Activated CD8-positive, alpha-beta memory T cell treated with anti-CD3 and anti-CD28 coated beads, Interleukin-2, amount 50 U/mL, for 4 hours (primary cell): ENCODE measurements around the gene MRPL38.

ENCODE experiments used
- DNase-seq: peaks from one replicate; pipeline ENCODE4 v3.0.0-alpha.2; 2020

The MRPL38 gene

GRCh38 chr17:75917917-75918445 lies 13.3 kb upstream of the MRPL38 start:
- DNase-seq, result no peak

DNA sequence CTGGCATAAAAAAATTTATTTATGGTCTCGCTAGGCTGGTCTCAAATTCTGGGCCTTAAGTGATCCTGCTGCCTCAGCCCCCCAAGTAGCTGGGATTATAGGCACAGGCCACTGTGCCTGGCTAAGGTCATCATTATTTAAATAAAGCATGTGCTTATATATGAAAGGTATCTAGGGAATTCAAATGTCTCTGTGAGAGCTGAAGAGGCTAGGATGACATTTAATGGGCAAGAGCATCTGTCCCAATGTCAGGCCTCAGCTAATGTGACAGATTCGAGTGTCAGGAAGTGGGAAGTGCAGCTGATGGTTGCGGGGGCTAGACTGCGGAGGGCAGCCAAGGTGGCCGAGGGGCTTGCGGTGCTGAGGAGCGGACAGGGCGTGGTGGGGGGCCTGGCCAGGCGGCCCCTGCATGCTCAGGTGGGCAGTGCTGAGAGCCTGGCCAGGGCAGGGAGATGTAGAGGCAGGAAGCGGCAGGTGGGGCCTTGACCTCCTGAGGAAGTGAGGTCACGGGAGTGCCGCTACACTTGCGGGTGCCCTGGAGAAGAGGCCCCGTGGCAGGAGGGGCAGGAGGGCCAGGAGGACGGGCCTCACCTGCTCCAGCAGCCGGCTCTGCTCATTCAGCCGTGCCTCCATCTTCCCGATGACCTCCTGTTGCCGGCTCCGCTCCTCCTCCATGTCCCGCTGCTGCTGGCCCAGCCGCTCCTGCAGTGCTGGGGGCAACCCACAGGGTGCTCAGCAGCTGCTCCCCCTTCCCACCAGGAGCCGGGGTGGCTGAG lies 12.6 kb upstream of the MRPL38 start:
- DNase-seq, result no peak

DNA sequence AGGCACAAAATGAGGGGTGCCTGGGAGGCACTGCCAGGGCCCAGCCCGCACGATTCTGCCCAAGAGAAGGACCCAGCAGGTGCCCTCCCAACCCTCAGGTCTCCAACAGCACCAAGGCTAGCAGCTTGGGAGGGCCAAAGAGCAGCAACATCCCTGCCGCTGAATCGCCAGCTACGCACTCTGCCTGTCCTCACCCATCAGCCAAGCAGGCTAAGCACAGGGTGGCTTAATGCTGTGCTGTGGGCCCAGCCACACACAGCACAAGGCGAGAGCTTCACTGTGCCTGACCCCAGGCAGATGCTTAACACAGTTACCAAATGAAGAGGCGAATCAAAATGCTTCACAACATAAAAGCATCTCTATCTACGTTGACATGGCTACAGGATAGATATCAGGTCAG lies 10.6 kb upstream of the MRPL38 start:
- no peak for DNase-seq

GRCh38 chr17:75914643-75915267 lies 10.1 kb upstream of the MRPL38 start:
- DNase-seq, result no peak

DNA sequence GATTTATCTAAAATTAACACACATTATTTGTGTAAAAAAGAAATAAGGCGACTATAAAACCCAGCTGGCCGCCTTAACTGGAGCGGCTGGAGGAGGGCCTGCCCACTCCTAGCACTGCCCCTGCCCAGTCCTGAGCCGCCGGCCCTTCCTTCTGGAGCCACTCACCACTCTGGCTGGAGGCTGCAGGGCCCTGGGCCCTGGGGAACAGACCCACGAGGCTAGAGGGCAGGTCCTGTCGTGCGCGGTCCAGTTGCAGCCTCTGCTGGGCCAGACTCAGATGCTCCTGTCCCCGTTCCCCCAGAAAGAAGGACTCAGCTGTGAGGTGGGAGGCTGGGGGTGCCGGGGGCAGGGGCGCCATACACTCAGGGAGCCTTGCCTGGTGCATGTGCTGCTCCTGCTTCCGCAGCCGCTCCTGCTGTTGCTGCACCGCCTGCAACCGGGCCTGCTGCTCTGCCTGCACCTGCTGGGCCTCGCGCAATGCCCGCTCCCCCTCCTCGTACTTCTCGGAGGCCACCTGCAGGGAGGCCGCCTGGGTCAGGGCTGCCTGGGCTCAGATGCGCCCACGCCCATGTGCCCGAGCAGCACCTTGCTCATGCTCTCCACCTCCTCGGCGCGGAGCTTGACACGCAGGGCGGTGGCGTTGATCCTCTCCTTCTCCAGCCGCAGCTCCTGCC lies 9.0 kb upstream of the MRPL38 start:
- DNase-seq, result no peak

DNA sequence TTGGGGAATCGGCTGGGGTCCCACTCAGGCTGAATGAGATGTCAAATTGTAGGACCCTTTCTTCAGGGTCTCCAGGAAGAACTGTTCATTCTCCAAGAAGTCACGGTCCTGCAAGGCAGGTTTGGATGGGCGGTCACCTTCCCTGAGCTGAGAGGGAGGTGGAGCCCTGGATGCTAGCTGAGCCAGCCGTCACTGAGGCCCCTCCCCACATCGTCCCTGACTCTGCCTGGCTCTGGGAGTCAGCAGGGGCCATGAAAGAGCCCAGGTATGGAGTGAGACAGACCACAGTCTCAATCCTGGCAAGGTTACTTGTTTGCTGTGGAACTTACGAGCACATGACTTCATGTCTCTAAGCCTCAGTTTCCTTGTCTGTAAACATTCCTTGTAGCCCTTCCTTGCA lies 6.0 kb upstream of the MRPL38 start:
- DNase-seq, result no peak

- DNase-seq, result no peak
Observed at GRCh38 chr17:75909812-75910274, 5.2 kb upstream of the MRPL38 start.

- DNase-seq, result no peak
Observed at GRCh38 chr17:75909051-75909811, 4.5 kb upstream of the MRPL38 start.

GRCh38 chr17:75908201-75908600 lies 3.5 kb upstream of the MRPL38 start:
- no peak for DNase-seq

DNA sequence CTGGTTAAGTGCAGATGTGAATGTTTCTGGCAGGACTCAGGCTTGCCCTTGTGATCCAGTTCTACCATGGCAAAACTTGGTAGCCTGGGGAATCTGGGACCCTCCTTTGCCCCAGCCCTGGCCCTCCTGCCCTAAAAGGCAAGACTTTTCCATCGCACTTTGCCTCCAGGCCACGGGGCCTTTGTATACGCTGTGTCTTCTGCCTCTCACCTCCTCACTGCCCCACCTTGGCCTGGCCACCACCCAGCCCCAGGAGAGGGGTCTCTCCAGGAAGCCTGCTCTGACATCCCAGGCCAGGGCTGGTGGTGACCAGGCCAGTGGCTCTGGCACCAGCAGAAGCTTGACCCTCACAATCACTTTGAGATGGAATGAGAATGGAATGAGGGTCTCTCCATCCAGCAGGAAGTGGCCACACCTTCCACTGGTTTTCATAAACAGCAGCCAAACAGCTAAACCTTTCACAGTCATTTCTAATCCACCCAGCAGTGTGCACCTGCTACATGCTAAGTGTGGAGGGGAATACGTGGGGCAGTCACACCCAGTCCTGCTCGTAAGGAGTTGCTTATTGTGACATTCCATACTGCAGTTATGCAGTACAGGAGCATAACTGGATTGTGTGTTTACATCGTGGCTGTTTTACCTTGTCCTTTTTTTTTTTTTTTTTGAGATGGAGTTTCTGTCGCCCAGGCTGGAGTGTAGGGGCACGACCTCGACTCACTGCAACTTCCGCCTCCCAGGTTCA lies 1.6 kb upstream of the MRPL38 start:
- no peak for DNase-seq

- DNase-seq, result no peak
Observed at GRCh38 chr17:75902406-75902805, 2.3 kb downstream of the MRPL38 start.

GRCh38 chr17:75901727-75902126 lies 3.0 kb downstream of the MRPL38 start:
- no peak for DNase-seq

DNA sequence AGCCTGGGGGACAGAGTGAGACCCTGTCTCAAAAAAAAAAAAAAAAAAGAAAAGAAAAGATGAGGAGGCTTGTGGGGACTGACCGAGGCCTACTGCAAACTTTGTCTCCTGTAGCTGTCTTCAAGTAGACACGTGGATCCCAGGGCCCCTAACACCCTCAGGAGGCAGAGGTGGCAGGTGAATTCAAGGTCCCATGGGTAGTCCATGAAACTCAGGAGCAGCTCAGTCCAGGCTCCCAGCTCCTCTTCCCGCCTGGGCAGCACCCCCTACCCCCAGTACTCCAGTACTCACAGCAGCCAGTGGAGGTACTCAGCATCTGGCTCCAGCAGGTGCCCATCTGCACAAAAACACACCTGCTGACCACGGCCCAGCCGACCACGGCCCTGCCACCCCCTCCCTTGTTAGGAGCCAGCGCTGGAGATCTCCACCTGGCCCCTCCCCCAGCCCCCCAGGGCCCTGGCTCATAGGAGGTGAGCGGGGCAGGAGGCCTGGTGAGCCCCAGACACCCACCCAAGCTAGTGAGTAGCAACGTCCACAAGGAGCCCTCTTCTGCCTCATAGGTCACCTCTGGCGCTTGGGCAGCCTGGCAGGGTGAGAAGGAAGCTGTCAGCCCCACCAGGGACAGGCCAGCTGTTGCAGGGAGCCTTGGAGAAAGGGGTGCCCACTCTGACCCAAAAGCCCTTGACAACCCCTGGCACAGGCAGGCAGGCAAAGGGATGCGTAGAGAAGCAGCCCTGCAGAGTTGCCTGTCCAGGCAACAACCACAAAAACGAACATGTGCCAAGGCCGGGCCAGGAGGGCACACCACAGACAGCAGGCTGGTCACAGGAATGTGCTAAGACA lies 3.8 kb downstream of the MRPL38 start:
- DNase-seq, result no peak

GRCh38 chr17:75899767-75900468 lies 4.8 kb downstream of the MRPL38 start:
- DNase-seq, result no peak

- no peak for DNase-seq
Observed at GRCh38 chr17:75899353-75899752, 5.3 kb downstream of the MRPL38 start.

DNA sequence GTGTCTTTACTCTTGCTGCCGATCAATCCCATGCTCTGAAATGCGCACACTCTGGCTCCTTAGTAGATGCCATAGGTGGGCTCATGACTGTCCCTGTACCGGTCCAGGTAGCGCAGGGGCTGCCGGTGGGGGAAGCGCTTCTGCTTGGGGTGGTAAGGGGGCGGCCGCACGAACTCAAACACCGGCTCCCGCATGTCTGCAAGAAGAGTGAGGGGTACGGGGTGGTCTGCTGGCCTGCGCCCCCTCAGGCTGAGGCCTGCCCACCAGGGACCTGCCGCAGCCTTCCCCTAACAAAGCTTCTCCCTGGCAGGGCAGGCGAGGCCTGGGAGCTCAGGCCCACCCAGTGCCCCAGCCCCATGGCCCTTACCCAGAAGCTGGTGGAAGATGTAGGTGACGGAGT lies 5.9 kb downstream of the MRPL38 start:
- no peak for DNase-seq

DNA sequence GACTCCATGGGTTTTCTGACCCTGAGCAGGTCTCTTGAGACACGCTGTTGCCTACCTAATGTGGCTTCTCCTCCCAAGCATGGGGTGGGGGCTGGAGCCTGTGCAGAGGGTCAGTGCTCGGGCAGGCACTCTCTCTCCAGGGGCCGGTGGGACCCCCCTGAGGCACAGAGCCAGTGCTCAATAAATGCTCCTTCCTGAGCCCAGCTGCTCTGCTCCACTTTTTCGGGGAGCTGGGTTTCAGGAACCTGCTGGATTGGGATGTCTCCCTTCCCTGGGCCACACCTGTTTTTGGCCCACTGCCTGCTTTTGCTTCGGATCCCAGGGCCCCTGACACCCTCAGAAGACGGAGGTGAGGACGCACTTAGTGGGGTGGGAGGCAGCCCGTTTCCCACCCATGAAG lies 6.6 kb downstream of the MRPL38 start:
- no peak for DNase-seq

DNA sequence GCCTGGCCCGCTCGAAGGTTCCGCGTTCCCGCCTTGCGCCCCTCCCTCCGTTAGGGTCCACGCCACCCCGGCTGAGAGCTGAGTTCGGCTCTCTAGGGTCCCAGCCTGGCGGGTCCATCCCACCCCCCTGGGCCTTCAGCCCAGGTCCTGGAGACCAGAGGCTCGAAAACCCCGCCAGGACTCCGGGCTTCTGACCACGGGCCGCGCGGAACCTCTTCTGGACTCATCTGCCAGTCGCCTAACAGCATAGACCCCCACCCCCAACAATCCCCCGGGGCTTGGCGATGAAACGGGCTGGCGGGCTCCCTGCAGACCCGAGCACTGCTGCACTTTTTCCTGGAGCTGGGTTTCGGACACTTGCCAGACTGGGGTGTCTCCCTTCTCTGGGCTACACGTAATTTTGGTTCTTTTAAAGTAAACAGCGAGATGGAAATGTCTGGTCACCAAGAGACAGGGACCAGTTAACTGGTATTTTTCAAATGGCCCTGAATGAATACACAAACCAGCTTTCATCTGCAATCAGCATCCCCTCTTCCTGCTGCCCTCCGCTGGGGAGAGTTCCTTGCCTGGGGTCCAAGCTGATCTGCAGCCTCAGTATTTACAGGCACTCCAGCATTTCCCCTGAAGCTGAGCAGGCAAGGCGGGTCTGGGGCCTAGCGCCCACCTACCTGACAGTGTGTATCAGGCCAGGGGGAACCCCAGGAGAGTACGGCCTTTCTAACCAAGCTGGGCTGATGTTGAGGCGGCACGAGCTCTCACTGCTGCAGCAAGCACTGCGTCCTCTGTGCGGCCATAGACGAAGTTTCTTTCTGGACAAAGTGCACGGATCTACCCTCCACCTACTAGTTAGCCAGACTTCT lies 7.3 kb downstream of the MRPL38 start:
- no peak for DNase-seq

- peak; percentile 80 for DNase-seq
Observed at GRCh38 chr17:75896415-75897159, 8.1 kb downstream of the MRPL38 start, which contains the start of gene TRIM65. TSS of gene TRIM65 (minus strand) at chr17:75896951. CDS start at chr17:75896937, 14 bp downstream.
